Stimulated activated CD4-positive, alpha-beta T cell treated with anti-CD3 and anti-CD28 coated beads, Interleukin-1b, Interleukin-23, amount 100 ng/mL, for 1 hour (primary cell): ENCODE results near the gene RUFY2.

Experiments
- DNase-seq, 2 donors: peaks; one replicate each; pipeline ENCODE4 v3.0.0-alpha.2; 2020; ENCODE audit warnings: low read depth in 2 of 2

The RUFY2 gene

GRCh38 chr10:68364101-68364886 is 42.8 kb downstream of the RUFY2 start:
- no peak for DNase-seq

DNA sequence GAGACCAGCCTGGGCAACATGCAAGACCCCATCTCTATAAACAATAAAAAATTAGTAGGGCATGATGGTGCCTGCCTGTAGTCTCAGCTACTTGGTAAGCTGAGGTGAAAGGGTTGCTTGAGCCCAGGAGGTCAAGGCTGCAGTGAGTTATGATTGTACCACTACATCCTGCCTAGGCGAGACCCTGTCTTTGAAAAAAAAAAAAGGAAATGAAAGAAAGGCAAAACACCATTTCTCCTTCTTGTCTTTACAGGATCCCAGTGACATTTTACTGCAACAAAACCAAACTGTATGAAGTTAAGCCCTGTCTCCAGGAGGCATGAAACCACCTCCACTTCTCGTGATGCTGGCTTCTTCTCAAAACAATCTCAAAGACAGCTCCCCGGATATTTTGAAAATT is 44.5 kb downstream of the RUFY2 start:
- no peak for DNase-seq

DNA sequence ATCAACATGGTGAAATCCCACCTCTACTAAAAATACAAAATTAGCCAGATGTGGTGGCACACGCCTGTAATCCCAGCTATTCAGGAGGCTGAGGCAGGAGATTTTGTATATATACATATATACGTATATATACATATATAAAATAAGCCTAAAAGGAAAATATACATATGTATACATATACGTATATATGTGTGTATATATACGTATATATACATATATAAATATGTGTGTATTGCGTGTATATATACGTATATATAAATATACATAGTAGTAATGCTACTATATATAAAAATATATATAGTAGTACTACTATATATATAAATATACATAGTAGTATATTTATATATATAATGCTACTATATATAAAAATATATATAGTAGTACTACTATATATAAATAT is 47.9 kb downstream of the RUFY2 start:
- no peak for DNase-seq

DNA sequence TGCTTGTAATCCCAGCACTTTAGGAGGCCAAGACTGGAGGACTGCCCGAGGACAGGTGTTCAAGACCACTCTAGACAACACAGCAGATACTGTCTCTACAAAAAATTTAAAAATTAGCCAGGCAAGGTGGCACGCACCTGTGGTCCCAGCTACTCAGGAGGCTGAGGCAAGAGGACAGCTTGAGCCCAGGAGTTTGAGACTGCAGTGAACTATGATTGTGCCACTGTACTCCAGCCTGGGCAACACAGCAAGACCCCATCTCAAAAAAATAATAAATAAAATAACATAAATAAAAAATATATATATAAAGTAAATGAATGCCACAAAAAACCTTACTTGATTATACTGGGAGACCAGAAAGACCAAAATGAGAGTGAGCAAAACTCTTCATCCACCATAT is 53.5 kb downstream of the RUFY2 start:
- no peak for DNase-seq

- DNase-seq, result peak in 1 of 2 donors; percentile 10
These were observed 58.8 kb downstream of the RUFY2 start for GRCh38 chr10:68348265-68348741.

DNA sequence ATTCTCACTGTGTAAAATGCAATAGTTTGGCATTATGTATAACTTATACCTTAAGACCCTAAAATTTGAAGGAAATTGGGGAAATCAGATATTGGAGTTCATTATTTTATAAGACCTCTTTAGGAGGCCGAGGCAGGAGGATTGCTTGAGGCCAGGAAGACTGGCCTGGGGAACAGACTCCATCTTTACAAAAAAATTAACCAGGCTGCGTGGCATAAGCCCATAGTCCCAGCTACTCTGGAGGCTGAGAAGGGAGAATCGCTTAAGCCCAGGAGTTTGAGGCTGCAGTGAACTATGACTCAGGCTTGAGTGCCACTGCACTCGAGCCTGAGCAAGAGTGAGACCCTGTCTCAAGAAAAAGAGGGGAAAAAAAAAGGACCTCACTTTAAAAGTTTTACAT is 60.3 kb downstream of the RUFY2 start:
- DNase-seq, result no peak

- no peak for DNase-seq
These were observed 61.5 kb downstream of the RUFY2 start for GRCh38 chr10:68345621-68346020.

- DNase-seq, result no peak
These were observed 64.1 kb downstream of the RUFY2 start for GRCh38 chr10:68342909-68343516.

DNA sequence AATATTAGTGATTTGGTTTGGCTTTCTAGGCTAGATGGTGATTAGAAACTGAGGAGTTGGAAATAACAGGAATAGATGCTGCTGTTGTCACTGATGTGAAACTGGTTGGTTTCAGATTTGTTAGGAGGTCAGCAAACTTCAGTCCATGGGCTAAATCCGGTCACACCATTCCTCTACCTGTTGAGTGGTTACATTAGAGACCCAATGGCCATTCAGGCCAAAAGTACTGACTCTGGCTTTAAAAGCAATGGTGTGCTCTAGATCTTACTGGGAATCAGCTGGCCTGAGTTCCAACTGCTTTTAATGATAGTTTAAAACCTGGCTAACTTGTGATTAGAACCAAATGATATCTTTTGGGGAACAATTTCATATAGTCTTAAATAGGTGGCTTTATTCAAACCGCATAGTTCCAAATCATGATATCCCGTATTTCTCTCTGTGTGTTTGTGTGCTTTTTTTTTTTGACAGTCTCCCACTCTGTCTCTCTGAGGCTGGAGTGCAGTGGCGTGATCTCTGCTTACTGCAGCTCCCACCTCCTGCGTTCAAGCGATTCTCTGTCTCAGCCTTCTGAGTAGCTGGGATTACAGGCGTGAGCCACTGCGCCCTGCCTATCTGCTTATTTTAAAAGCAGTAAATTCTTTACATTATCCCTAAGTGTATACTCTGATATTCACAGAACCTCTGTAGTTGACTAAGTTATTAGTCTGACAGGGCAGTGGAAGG is 66.6 kb downstream of the RUFY2 start:
- no peak for DNase-seq

DNA sequence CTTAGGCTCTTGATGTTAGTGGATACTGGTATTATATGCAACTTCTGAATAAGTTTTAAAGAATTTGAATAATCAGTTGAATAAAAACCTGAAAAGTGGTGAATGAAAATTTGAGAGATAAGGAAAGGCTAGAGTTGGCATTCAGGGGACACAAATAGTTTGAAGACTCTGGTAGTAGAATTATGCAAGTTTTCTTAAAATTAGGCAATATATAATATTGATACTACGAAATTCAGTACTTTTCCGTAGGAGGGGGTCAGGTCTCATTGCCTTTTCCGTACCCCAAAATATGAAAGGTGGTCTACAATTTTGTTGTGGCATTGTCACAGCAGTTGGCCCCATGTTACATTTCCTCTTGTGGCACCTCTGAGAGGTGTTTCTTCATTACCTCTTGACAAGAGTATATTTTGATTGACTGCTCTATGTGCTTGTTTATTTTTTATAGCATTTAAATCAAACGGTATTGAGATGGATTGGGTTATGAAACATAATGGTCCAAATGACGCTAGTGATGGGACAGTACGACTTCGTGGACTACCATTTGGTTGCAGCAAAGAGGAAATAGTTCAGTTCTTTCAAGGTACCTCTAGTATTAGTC is 70.2 kb downstream of the RUFY2 start:
- DNase-seq, result no peak

- DNase-seq, result no peak
These were observed 72.2 kb downstream of the RUFY2 start for GRCh38 chr10:68334672-68335467.

- no peak for DNase-seq
These were observed 73.3 kb downstream of the RUFY2 start for GRCh38 chr10:68333440-68334431.

DNA sequence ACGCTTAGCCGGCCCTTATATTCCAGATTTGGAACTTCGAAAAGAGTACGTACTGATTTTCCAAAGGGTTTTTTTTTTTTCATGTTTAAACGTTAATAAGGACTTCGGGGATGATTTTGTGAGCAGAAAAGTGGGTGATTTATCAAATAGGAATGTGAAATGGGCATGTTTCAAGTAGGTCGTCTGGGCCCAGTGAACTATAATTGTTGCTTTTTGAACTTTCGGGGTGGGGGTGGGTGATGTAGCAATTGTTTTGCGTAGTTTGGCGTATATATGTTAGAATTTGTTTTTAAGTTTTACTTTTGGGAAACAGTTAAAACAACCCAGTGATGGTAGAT is 74.0 kb downstream of the RUFY2 start:
- no peak for DNase-seq

- DNase-seq, result peak in 1 of 2 donors; percentile 31
These were observed 74.6 kb downstream of the RUFY2 start, which contains the start of gene PBLD for GRCh38 chr10:68332259-68333057. TSS of gene PBLD (minus strand) at chr10:68332928. CDS start at chr10:68306844, 26,084 bp downstream.

DNA sequence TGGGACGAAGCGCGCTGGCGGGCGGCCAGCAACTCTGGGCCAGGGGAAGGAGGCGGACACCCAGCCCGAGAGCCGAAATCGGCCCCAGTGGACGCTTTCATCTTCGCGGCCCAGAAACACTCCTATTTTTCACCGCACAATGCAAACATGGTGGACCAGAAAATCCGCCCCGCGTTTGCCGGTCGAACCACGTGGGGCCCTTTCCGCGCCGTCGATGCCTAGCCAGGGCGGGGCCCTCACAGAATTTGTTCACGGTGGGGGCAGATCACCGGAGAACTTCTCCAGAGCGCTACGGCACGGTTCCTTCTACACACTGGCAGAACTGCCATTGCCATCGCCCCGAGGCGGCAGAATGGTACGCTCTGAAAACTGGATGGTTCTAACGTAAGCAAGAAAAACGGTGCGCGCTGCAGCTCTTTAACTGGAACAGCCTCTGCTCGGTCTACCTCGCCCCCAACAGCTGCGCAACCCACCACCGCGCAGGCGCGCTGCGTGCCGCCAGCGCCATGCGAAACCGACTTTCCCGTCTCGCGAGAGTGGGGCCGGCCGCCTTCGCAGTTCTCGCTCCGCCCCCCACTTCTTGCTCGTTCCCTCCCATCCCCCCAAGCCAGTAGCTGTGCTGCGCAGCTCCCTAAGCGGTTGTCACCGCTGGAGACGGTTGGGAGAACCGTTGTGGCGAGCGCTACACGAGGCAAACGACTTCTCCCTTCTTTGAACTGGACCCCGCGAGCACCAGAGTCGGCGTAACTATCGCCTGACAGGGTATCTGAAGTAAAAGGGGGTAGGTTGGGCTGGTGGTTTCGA is 75.4 kb downstream of the RUFY2 start, which contains the start of gene HNRNPH3:
Gene HNRNPH3 (plus strand): TSS at position 610 of the 804 bp plus-strand sequence. CDS start 5,158 bp downstream, outside the sequence.
- peak; percentile 95 to 97 for DNase-seq

DNA sequence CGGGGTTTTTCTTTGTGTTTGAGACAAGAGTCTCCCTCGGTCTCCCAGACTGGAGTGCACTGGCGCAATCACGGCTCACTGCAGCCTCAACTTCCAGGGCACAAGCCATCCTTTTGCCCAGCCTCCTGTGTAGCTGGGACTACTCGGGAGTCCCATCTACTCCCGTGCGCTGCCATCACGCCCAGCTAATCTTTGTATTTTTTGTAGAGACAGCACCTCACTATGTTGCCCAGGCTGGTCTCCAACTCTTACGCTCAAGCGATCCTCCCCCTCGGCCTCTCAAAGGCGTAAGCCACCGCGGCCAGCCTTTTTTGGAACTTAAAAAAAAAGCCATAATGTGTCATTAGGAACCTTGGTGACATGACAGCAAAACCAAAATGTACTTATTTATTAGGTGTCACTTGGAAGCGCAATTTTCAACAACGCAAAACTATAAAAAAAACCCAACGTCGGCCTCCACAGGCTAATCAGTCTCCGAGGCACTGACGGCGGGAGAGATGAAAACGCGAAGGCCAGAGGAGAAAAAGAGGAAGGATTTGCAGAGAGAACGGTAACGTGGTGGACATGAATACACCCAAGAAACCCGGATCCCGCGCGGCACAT is 76.1 kb downstream of the RUFY2 start:
- no peak for DNase-seq

- DNase-seq, result no peak
These were observed 77.6 kb downstream of the RUFY2 start for GRCh38 chr10:68329506-68329861.
